Skeletal muscle cell (primary cell): ENCODE data around the gene CIDEA.
A peak's percentile ranks its signal among the peaks of the same experiment; 100 is the strongest.
"Not testable (repeated sequence)": the region's sequence is repeated elsewhere in the genome, so short reads cannot be mapped to it uniquely, and the experiment has no call there.

Source experiments
- DNase-seq: peaks from one replicate; pipeline ENCODE4 v3.0.0-alpha.2; 2010; ENCODE audit warnings: low read depth
- H3K4me3 ChIP-seq: 2 replicates; pipeline ENCODE4 v1.5.1; 2011; ENCODE audit warnings: low read depth, mild to moderate bottlenecking, control low read depth, low read length, moderate library complexity

The CIDEA gene

GRCh38 chr18:12236934-12237832, 17.0 kb upstream of the CIDEA start:
- no peak for DNase-seq
- no peak overlapping the region for H3K4me3 ChIP-seq

GRCh38 chr18:12238826-12239225, 15.3 kb upstream of the CIDEA start:
- no peak overlapping the region for H3K4me3 ChIP-seq
- DNase-seq: no peak

GRCh38 chr18:12239431-12239830, 14.7 kb upstream of the CIDEA start:
- no peak for DNase-seq
- H3K4me3 ChIP-seq: no peak overlapping the region

GRCh38 chr18:12242658-12243260, 11.4 kb upstream of the CIDEA start:
- DNase-seq: no peak
- no peak overlapping the region for H3K4me3 ChIP-seq

- not testable (repeated sequence) for H3K4me3 ChIP-seq, DNase-seq
Observed at GRCh38 chr18:12243272-12243671, 10.9 kb upstream of the CIDEA start.

- no peak for DNase-seq
- H3K4me3 ChIP-seq: no peak overlapping the region
Observed at GRCh38 chr18:12245793-12246135, 8.4 kb upstream of the CIDEA start.

GRCh38 chr18:12246849-12247808, 7.0 kb upstream of the CIDEA start:
- no peak for DNase-seq
- no peak overlapping the region for H3K4me3 ChIP-seq

- DNase-seq: no peak
- no peak overlapping the region for H3K4me3 ChIP-seq
Observed at GRCh38 chr18:12247946-12248345, 6.2 kb upstream of the CIDEA start.

- no peak for DNase-seq
- H3K4me3 ChIP-seq: no peak overlapping the region
Observed at GRCh38 chr18:12248926-12249720, 5.0 kb upstream of the CIDEA start.

GRCh38 chr18:12251311-12251710, 2.9 kb upstream of the CIDEA start:
- H3K4me3 ChIP-seq: no peak overlapping the region
- DNase-seq: no peak

- H3K4me3 ChIP-seq: no peak overlapping the region
Observed at GRCh38 chr18:12252061-12252460, 2.1 kb upstream of the CIDEA start.

GRCh38 chr18:12253027-12253426, 1.1 kb upstream of the CIDEA start:
- no peak for DNase-seq
- H3K4me3 ChIP-seq: no peak overlapping the region

More at GRCh38 chr18:12252061-12252460, 2.1 kb upstream of the CIDEA start:
- DNase-seq: no peak

GRCh38 chr18:12253663-12254135, 462 bp upstream of the CIDEA start:
- H3K4me3 ChIP-seq: peak overlapping the region; percentile 45

GRCh38 chr18:12254820-12255511, 805 bp downstream of the CIDEA start:
- H3K4me3 ChIP-seq: no peak overlapping the region
- no peak for DNase-seq

More at GRCh38 chr18:12253663-12254135, 462 bp upstream of the CIDEA start:
- DNase-seq: no peak

GRCh38 chr18:12255626-12256026, 1.5 kb downstream of the CIDEA start:
- no peak for DNase-seq
- H3K4me3 ChIP-seq: no peak overlapping the region

- H3K4me3 ChIP-seq: no peak overlapping the region
- no peak for DNase-seq
Observed at GRCh38 chr18:12256951-12257350, 2.8 kb downstream of the CIDEA start.

GRCh38 chr18:12257996-12258718, 4.0 kb downstream of the CIDEA start:
- no peak for DNase-seq
- no peak overlapping the region for H3K4me3 ChIP-seq
